Gastroesophageal sphincter (tissue), 3 donors: ENCODE results near the gene PRTFDC1.

Experiments used
- EP300 ChIP-seq: sonication (generic); formaldehyde crosslinking; IDR thresholded peaks from one replicate; pipeline ENCODE4 v1.6.1; 2017; ENCODE audit warnings: antibody characterized with exemption, mild to moderate bottlenecking
- POLR2A ChIP-seq, 2 donors: fragments of 450-650 bp; IDR thresholded peaks; one replicate each; pipeline ENCODE4 v1.6.1; 2017; ENCODE audit warnings: antibody characterized with exemption in 2 of 2, mild to moderate bottlenecking in 2 of 2, moderate library complexity in 1 of 2
- POLR2AphosphoS5 ChIP-seq: sonication (generic); formaldehyde crosslinking; IDR thresholded peaks from one replicate; pipeline ENCODE4 v1.6.1; 2017; ENCODE audit warnings: antibody characterized with exemption
- TF ChIP-seq, protein P1 (sequence below), 4 experiments: fragments of 200-600 bp in 2 of 4; fragments of 450-650 bp in 2 of 4; sonication (generic) in 1 of 4; IDR thresholded peaks; one replicate each; pipeline ENCODE4 v1.5.1; 2017 to 2019; ENCODE audit warnings: antibody characterized with exemption in 4 of 4, mild to moderate bottlenecking in 2 of 4, moderate library complexity in 2 of 4

DNA sequence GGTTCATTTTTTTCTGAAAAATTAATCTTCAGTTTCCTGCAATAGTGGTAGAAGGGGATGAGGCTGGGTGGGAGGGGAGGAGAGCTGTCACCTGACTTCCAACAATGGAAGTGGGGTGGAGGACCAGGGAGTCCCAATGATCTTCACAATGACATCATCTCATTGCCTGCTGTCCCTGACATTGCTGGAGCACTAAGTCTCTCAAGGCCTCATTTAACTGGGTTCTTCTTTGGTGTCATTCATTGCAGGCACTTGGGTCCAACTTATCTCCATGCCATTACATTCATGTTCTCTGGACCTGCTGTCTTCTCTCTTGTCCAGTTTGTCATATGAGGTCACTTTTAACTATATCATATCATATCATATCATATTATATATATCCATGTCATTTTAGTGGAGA lies 34.4 kb downstream of the PRTFDC1 start:
- TF ChIP-seq POLR2AphosphoS5, result no peak
- TF ChIP-seq, protein P1, sequence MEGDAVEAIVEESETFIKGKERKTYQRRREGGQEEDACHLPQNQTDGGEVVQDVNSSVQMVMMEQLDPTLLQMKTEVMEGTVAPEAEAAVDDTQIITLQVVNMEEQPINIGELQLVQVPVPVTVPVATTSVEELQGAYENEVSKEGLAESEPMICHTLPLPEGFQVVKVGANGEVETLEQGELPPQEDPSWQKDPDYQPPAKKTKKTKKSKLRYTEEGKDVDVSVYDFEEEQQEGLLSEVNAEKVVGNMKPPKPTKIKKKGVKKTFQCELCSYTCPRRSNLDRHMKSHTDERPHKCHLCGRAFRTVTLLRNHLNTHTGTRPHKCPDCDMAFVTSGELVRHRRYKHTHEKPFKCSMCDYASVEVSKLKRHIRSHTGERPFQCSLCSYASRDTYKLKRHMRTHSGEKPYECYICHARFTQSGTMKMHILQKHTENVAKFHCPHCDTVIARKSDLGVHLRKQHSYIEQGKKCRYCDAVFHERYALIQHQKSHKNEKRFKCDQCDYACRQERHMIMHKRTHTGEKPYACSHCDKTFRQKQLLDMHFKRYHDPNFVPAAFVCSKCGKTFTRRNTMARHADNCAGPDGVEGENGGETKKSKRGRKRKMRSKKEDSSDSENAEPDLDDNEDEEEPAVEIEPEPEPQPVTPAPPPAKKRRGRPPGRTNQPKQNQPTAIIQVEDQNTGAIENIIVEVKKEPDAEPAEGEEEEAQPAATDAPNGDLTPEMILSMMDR (IDR thresholded peaks at IDR 0.05), result no peak
- no peak for TF ChIP-seq POLR2A (IDR thresholded peaks at IDR 0.05)
- TF ChIP-seq EP300, result no peak
